A549 (cell line): ENCODE measurements around the gene SPATA1.

Experiments
- BHLHE40 ChIP-seq: IDR thresholded peaks from 2 replicates; pipeline ENCODE4 v1.6.1; 2012; ENCODE audit warnings: low read depth, low read length, inconsistent platforms
- CHD4 ChIP-seq: fragments of 200-600 bp; sonication (generic); IDR thresholded peaks from 2 replicates; pipeline ENCODE4 v1.6.1; 2016; ENCODE audit warnings: antibody characterized with exemption, mild to moderate bottlenecking, borderline replicate concordance
- EP300 ChIP-seq, 2 experiments: fragments of >200 bp; sonication (Bioruptor Twin); formaldehyde crosslinking; IDR thresholded peaks; 2 replicates in 1 of 2; 3 replicates in 1 of 2; pipeline ENCODE4 v1.6.1; 2016 to 2017
- HDAC2 ChIP-seq: fragments of 200-600 bp; sonication (generic); IDR thresholded peaks from 2 replicates; pipeline ENCODE4 v1.6.1; 2016
- HOXB13 ChIP-seq: fragments of 250-450 bp; sonication (Bioruptor Pico); IDR thresholded peaks from 2 replicates; pipeline ENCODE4 v1.5.0; 2020; ENCODE audit warnings: low read depth, mild to moderate bottlenecking, moderate library complexity
- NPAS2 ChIP-seq: fragments of 250-450 bp; sonication (Bioruptor Pico); IDR thresholded peaks from 2 replicates; pipeline ENCODE4 v1.8.0; 2022; ENCODE audit warnings: mild to moderate bottlenecking, moderate library complexity, borderline replicate concordance
- PBX3 ChIP-seq: IDR thresholded peaks from 2 replicates; pipeline ENCODE4 v1.6.1; 2012
- PHF8 ChIP-seq: fragments of 200-600 bp; sonication (generic); IDR thresholded peaks from 2 replicates; pipeline ENCODE4 v1.6.1; 2016; ENCODE audit warnings: low read depth, mild to moderate bottlenecking, antibody characterized with exemption, moderate library complexity, borderline replicate concordance
- TF ChIP-seq, protein P1 (sequence below): fragments of >200 bp; sonication (Bioruptor Twin); formaldehyde crosslinking; IDR thresholded peaks from 3 replicates; pipeline ENCODE4 v1.5.1; 2016

- TF ChIP-seq PHF8 (no peak), PBX3 (no peak), BHLHE40 (no peak), HDAC2 (no peak), HOXB13 (CRISPR knock-in tag) (no peak), EP300 (IDR thresholded peaks at IDR 0.05) (no peak), NPAS2 (no peak), CHD4 (no peak)
- TF ChIP-seq, protein P1, sequence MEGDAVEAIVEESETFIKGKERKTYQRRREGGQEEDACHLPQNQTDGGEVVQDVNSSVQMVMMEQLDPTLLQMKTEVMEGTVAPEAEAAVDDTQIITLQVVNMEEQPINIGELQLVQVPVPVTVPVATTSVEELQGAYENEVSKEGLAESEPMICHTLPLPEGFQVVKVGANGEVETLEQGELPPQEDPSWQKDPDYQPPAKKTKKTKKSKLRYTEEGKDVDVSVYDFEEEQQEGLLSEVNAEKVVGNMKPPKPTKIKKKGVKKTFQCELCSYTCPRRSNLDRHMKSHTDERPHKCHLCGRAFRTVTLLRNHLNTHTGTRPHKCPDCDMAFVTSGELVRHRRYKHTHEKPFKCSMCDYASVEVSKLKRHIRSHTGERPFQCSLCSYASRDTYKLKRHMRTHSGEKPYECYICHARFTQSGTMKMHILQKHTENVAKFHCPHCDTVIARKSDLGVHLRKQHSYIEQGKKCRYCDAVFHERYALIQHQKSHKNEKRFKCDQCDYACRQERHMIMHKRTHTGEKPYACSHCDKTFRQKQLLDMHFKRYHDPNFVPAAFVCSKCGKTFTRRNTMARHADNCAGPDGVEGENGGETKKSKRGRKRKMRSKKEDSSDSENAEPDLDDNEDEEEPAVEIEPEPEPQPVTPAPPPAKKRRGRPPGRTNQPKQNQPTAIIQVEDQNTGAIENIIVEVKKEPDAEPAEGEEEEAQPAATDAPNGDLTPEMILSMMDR = no peak
These were observed 18.4 kb downstream of the SPATA1 start for GRCh38 chr1:84524590-84524989.
